Spleen (tissue), 7 donors: ENCODE results near the gene KLHL22.

ENCODE experiments used
- POLR2A ChIP-seq, 3 donors: fragments of 450-650 bp; IDR thresholded peaks; one replicate each; pipeline ENCODE4 v1.5.1; 2017; ENCODE audit warnings: antibody characterized with exemption in 3 of 3, mild to moderate bottlenecking in 1 of 3
- TF ChIP-seq, protein P1 (sequence below), 11 experiments: fragments of 200-600 bp in 7 of 11; fragments of 450-650 bp in 4 of 11; sonication (generic) in 4 of 11; IDR thresholded peaks in 8 of 11; conservative IDR thresholded peaks in 3 of 11; 1 replicate in 7 of 11; 2 replicates in 4 of 11; pipeline versions ENCODE4 v1.4.0 to v1.8.0; 2016 to 2021; ENCODE audit warnings: antibody characterized with exemption in 11 of 11, inconsistent platforms in 4 of 11, mild to moderate bottlenecking in 1 of 11
- donor health status: DM: no; HTN: no; CAD: no; lungs with moderate emphysema.
- donor health status: DM: no; HTN: no; CAD: no.
- donor health status: DM: no; HTN: no; CAD: no.

DNA sequence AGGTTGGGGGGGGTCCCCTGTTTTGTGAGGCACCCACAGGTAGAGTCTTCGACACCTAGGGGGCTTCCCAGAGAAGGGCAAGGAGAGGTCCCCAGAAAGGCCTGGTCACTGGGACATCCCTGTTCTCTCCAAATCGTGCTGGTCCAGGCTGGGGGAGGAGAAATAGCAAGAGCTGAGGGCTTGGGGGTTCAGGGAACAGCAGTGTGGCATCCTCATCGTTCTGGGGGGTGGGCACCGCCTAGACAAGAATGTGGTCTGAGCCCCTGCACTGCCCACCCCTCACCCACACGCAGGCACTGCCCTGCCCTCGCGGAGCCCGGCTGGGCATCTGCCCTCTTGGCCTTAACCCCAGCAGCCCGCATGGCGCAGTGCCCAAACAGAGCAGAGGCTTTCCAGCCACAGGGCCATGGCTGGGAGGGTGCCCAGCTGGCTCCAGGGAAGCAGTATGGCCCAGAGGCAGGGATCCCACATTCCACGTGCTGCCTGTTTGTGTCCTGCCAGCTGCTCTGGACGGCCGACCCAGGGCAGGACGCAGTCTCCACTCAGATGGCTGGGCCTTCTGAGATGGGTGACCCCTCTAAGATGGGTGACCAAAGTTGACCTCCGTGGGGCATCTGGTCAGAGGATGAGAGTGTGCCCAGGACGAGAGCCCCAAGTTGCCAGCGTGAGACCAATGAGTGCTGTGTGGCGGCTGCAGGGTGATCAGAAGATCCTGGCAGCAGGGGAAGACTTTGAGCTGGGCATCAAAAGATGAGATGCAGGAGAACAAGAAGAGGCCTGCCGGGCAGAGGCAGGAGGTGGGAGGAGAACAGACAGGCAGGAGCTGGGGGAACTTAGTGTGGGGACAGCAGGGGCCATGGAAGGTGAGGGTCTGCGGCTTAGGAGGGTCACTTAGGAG, 72.3 kb downstream of the KLHL22 start:
- TF ChIP-seq, protein P1, sequence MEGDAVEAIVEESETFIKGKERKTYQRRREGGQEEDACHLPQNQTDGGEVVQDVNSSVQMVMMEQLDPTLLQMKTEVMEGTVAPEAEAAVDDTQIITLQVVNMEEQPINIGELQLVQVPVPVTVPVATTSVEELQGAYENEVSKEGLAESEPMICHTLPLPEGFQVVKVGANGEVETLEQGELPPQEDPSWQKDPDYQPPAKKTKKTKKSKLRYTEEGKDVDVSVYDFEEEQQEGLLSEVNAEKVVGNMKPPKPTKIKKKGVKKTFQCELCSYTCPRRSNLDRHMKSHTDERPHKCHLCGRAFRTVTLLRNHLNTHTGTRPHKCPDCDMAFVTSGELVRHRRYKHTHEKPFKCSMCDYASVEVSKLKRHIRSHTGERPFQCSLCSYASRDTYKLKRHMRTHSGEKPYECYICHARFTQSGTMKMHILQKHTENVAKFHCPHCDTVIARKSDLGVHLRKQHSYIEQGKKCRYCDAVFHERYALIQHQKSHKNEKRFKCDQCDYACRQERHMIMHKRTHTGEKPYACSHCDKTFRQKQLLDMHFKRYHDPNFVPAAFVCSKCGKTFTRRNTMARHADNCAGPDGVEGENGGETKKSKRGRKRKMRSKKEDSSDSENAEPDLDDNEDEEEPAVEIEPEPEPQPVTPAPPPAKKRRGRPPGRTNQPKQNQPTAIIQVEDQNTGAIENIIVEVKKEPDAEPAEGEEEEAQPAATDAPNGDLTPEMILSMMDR (IDR thresholded peaks at IDR 0.05 in 8 of 11, conservative IDR thresholded peaks at IDR 0.05 in 3 of 11), result no peak
- TF ChIP-seq POLR2A (IDR thresholded peaks at IDR 0.05), result no peak
